ENCODE data around the gene CIZ1. TPM values are rescaled to one million over a fixed set of nuclear protein-coding genes. Genes with fewer than 3 reads are reported as not detected.

CIZ1 gene
- total and polyA plus RNA-seq, 5 experiments from 2014 or later = 7.4 to 141 (median 39.2) TPM

- peak overlapping the region; percentile 98 to 100 (median 99) for H3K27ac Mint-ChIP-seq
- H3K27me3 Mint-ChIP-seq = peaks cover 0 to 3% (median 0%) of the 10 kb centered on the region in 5 donors
- no peaks in the 10 kb centered on the region for H3K9me3 Mint-ChIP-seq
- POLR2A ChIA-PET = interaction anchor here (0.5 to 2.4 kb wide), 13 partner anchors 11 to 404 kb away, joined by 3 to 14 read pairs (median 4); partner anchors contain the start of genes BBLN, NAIF1, SLC25A25 and SWI5
- H3K4me3 Mint-ChIP-seq = peak overlapping the region; percentile 92 to 99 (median 98)
- H3K36me3 Mint-ChIP-seq = peaks cover 0 to 15% (median 2%) of the 10 kb centered on the region in 3 donors
- peak; percentile 76 to 85 for ATAC-seq
- H3K4me1 Mint-ChIP-seq = peaks cover 20 to 46% (median 34%) of the 10 kb centered on the region in 4 donors
- DNase-seq = peak; percentile 75 to 98 (median 88)
Measured at GRCh38 chr9:128127990-128128835, 63.2 kb downstream of the CIZ1 start.

- ATAC-seq (peak; percentile 72 to 75), DNase-seq (peak; percentile 72 to 89 (median 82))
- H3K36me3 Mint-ChIP-seq = peaks cover 0 to 21% (median 2%) of the 10 kb centered on the region in 3 donors
- no peaks in the 10 kb centered on the region for H3K27me3 Mint-ChIP-seq
- peak within 1 kb of the TSS; percentile 98 to 100 (median 99) for H3K27ac Mint-ChIP-seq
- H3K4me3 Mint-ChIP-seq = peak within 1 kb of the TSS; percentile 92 to 99 (median 98)
- H3K9me3 Mint-ChIP-seq = no peaks in the 10 kb centered on the region
- H3K4me1 Mint-ChIP-seq = peaks cover 20 to 46% (median 34%) of the 10 kb centered on the region in 4 donors
- POLR2A ChIA-PET = interaction anchor here (1.1 to 2.4 kb wide), 4 partner anchors 32 to 212 kb away, joined by 3 to 14 read pairs (median 4); partner anchors contain the start of genes BBLN and SWI5
Measured at GRCh38 chr9:128127568-128127989, 63.8 kb downstream of the CIZ1 start, which contains the start of gene PTGES2. Gene PTGES2, minus strand, starts transcription at chr9:128127729. Its CDS starts 12 bp downstream, at chr9:128127717.

- Mint-ChIP-seq H3K9me3 (no peaks in the 10 kb centered on the region), H3K27ac (peak overlapping the region; percentile 47 to 82 (median 74)), H3K36me3 (peaks cover 0 to 34% (median 2%) of the 10 kb centered on the region in 3 donors), H3K4me1 (peaks cover 20 to 46% (median 34%) of the 10 kb centered on the region in 4 donors), H3K4me3 (peak overlapping the region; percentile 77 to 99 (median 84)), H3K27me3 (no peaks in the 10 kb centered on the region)
- DNase-seq = no peak
- POLR2A ChIA-PET = interaction anchor here (1.5 kb wide), 1 partner anchor 34 kb away, joined by 5 read pairs; no protein-coding TSS in a partner anchor
- ATAC-seq = no peak
Measured at GRCh38 chr9:128125580-128126354, 65.6 kb downstream of the CIZ1 start.

GRCh38 chr9:128124873-128125579 lies 66.3 kb downstream of the CIZ1 start:
- POLR2A ChIA-PET = interaction anchor here (1.5 kb wide), 1 partner anchor 35 kb away, joined by 5 read pairs; no protein-coding TSS in a partner anchor
- Mint-ChIP-seq H3K27ac (peak overlapping the region; percentile 29 to 85 (median 54)), H3K4me3 (peak overlapping the region; percentile 42 to 99 (median 64)), H3K4me1 (peaks cover 20 to 43% (median 33%) of the 10 kb centered on the region in 4 donors), H3K36me3 (peaks cover 0 to 34% (median 2%) of the 10 kb centered on the region in 3 donors), H3K27me3 (no peaks in the 10 kb centered on the region), H3K9me3 (no peaks in the 10 kb centered on the region)
- ATAC-seq = no peak
- peak in 2 of 10 donors; percentile 18 to 34 for DNase-seq

- ATAC-seq (no peak), DNase-seq (no peak)
- Mint-ChIP-seq H3K36me3 (peaks cover 0 to 34% (median 2%) of the 10 kb centered on the region in 3 donors), H3K4me1 (peaks cover 19 to 37% (median 29%) of the 10 kb centered on the region in 4 donors), H3K9me3 (no peaks in the 10 kb centered on the region), H3K4me3 (peak overlapping the region in 5 of 10 donors; percentile 38 to 91 (median 48)), H3K27ac (peak overlapping the region in 5 of 10 donors; percentile 41 to 85 (median 60)), H3K27me3 (no peaks in the 10 kb centered on the region)
- POLR2A ChIA-PET = no interaction called here
Measured at GRCh38 chr9:128124451-128124850, 66.9 kb downstream of the CIZ1 start.

GRCh38 chr9:128123451-128124080 lies 67.8 kb downstream of the CIZ1 start:
- POLR2A ChIA-PET = no interaction called here
- Mint-ChIP-seq H3K4me1 (peaks cover 12 to 31% (median 23%) of the 10 kb centered on the region in 4 donors), H3K4me3 (no peak overlapping the region), H3K27me3 (no peaks in the 10 kb centered on the region), H3K27ac (peak overlapping the region in 1 of 10 donors; percentile 18), H3K36me3 (peaks cover 0 to 34% (median 2%) of the 10 kb centered on the region in 3 donors), H3K9me3 (no peaks in the 10 kb centered on the region)
- peak in 1 of 10 donors; percentile 30 for DNase-seq
- no peak for ATAC-seq

GRCh38 chr9:128122809-128123175 lies 68.6 kb downstream of the CIZ1 start:
- Mint-ChIP-seq H3K9me3 (no peaks in the 10 kb centered on the region), H3K4me1 (peaks cover 9 to 30% (median 26%) of the 10 kb centered on the region in 4 donors), H3K4me3 (no peak overlapping the region), H3K36me3 (peaks cover 0 to 34% (median 2%) of the 10 kb centered on the region in 3 donors), H3K27me3 (no peaks in the 10 kb centered on the region), H3K27ac (no peak overlapping the region)
- DNase-seq = peak in 1 of 10 donors; percentile 53
- no peak for ATAC-seq
- POLR2A ChIA-PET = no interaction called here

GRCh38 chr9:128121924-128122808 lies 69.2 kb downstream of the CIZ1 start:
- Mint-ChIP-seq H3K4me1 (peaks cover 11 to 34% (median 30%) of the 10 kb centered on the region in 4 donors), H3K9me3 (no peaks in the 10 kb centered on the region), H3K4me3 (no peak overlapping the region), H3K27me3 (no peaks in the 10 kb centered on the region), H3K36me3 (peaks cover 0 to 34% (median 2%) of the 10 kb centered on the region in 3 donors), H3K27ac (no peak overlapping the region)
- ATAC-seq = no peak
- no peak for DNase-seq
- POLR2A ChIA-PET = interaction anchor here (0.7 kb wide), 1 partner anchor 20 kb away, joined by 3 read pairs; no protein-coding TSS in a partner anchor

GRCh38 chr9:128121466-128121810 lies 69.9 kb downstream of the CIZ1 start:
- H3K4me3 Mint-ChIP-seq = no peak overlapping the region
- ATAC-seq (no peak), DNase-seq (no peak)
- H3K27ac Mint-ChIP-seq = no peak overlapping the region
- H3K36me3 Mint-ChIP-seq = peaks cover 0 to 34% (median 2%) of the 10 kb centered on the region in 3 donors
- POLR2A ChIA-PET = interaction anchor here (0.7 kb wide), 1 partner anchor 20 kb away, joined by 3 read pairs; no protein-coding TSS in a partner anchor
- no peaks in the 10 kb centered on the region for H3K9me3 Mint-ChIP-seq
- peaks cover 11 to 32% (median 29%) of the 10 kb centered on the region in 4 donors for H3K4me1 Mint-ChIP-seq
- H3K27me3 Mint-ChIP-seq = no peaks in the 10 kb centered on the region

GRCh38 chr9:128120741-128121465 lies 70.5 kb downstream of the CIZ1 start:
- Mint-ChIP-seq H3K36me3 (peaks cover 0 to 36% (median 2%) of the 10 kb centered on the region in 3 donors), H3K27me3 (no peaks in the 10 kb centered on the region), H3K27ac (no peak overlapping the region), H3K4me1 (peaks cover 10 to 32% (median 24%) of the 10 kb centered on the region in 4 donors), H3K9me3 (no peaks in the 10 kb centered on the region), H3K4me3 (no peak overlapping the region)
- DNase-seq (peak in 1 of 10 donors; percentile 55), ATAC-seq (no peak)
- POLR2A ChIA-PET = no interaction called here
